HL-60 (cell line): ENCODE data around the gene FOXA2.
"Not testable (repeated sequence)": the region's sequence is repeated elsewhere in the genome, so short reads cannot be mapped to it uniquely, and the experiment has no call there.

Source experiments
- DNase-seq, 2 experiments: peaks; one replicate each; pipeline ENCODE4 v3.0.0-alpha.2; 2010 to 2020; ENCODE audit warnings: low read depth in 1 of 2, low spot score in 1 of 2
- H3K27ac ChIP-seq: fragments of 250-450 bp; sonication (Bioruptor Pico); replicated peaks from 2 replicates; pipeline ENCODE4 v1.5.1; 2020; ENCODE audit warnings: mild to moderate bottlenecking, moderate library complexity
- H3K27me3 ChIP-seq: fragments of 250-450 bp; sonication (Bioruptor Pico); 2 replicates; pipeline ENCODE4 v1.5.1; 2021; ENCODE audit warnings: mild to moderate bottlenecking, moderate library complexity; ENCODE audit not compliant: insufficient read depth, poor library complexity, severe bottlenecking
- H3K4me3 ChIP-seq: replicated peaks from 2 replicates; pipeline ENCODE4 v1.5.1; 2011; ENCODE audit warnings: mild to moderate bottlenecking, control low read depth, low read length; ENCODE audit not compliant: insufficient read depth
- CTCF ChIP-seq: IDR thresholded peaks from one replicate; pipeline ENCODE4 v1.5.1; 2011; ENCODE audit warnings: low read length, control low read depth, inconsistent platforms; ENCODE audit not compliant: insufficient read depth
- GABPA ChIP-seq: IDR thresholded peaks from 2 replicates; pipeline ENCODE4 v1.6.1; 2012; ENCODE audit warnings: low read depth
- POLR2AphosphoS5 ChIP-seq: IDR thresholded peaks from 2 replicates; pipeline ENCODE4 v1.6.1; 2012; ENCODE audit warnings: low read depth
- SPI1 ChIP-seq: IDR thresholded peaks from 2 replicates; pipeline ENCODE4 v1.6.1; 2012; ENCODE audit warnings: low read depth, mild to moderate bottlenecking, borderline replicate concordance
- TF ChIP-seq, protein P1 (sequence below): IDR thresholded peaks from 2 replicates; pipeline ENCODE4 v1.6.1; 2012; ENCODE audit warnings: low read depth; ENCODE audit not compliant: insufficient replicate concordance

FOXA2 gene

GRCh38 chr20:22556565-22557056 lies 27.8 kb downstream of the FOXA2 start:
- DNase-seq, result no peak
- TF ChIP-seq POLR2AphosphoS5 (no peak), GABPA (no peak)
- H3K27ac ChIP-seq, result no peak overlapping the region
- peaks cover 21% of the 10 kb centered on the region for H3K27me3 ChIP-seq
- H3K4me3 ChIP-seq, result no peak overlapping the region

- TF ChIP-seq SPI1 (no peak), CTCF (no peak), POLR2AphosphoS5 (no peak), GABPA (no peak)
- TF ChIP-seq, protein P1, sequence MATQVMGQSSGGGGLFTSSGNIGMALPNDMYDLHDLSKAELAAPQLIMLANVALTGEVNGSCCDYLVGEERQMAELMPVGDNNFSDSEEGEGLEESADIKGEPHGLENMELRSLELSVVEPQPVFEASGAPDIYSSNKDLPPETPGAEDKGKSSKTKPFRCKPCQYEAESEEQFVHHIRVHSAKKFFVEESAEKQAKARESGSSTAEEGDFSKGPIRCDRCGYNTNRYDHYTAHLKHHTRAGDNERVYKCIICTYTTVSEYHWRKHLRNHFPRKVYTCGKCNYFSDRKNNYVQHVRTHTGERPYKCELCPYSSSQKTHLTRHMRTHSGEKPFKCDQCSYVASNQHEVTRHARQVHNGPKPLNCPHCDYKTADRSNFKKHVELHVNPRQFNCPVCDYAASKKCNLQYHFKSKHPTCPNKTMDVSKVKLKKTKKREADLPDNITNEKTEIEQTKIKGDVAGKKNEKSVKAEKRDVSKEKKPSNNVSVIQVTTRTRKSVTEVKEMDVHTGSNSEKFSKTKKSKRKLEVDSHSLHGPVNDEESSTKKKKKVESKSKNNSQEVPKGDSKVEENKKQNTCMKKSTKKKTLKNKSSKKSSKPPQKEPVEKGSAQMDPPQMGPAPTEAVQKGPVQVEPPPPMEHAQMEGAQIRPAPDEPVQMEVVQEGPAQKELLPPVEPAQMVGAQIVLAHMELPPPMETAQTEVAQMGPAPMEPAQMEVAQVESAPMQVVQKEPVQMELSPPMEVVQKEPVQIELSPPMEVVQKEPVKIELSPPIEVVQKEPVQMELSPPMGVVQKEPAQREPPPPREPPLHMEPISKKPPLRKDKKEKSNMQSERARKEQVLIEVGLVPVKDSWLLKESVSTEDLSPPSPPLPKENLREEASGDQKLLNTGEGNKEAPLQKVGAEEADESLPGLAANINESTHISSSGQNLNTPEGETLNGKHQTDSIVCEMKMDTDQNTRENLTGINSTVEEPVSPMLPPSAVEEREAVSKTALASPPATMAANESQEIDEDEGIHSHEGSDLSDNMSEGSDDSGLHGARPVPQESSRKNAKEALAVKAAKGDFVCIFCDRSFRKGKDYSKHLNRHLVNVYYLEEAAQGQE, result no peak
- Histone ChIP-seq H3K27me3 (peaks cover 17% of the 10 kb centered on the region), H3K27ac (no peak overlapping the region), H3K4me3 (no peak overlapping the region)
- DNase-seq, result no peak
These were observed 28.4 kb downstream of the FOXA2 start for GRCh38 chr20:22555791-22556564.

DNA sequence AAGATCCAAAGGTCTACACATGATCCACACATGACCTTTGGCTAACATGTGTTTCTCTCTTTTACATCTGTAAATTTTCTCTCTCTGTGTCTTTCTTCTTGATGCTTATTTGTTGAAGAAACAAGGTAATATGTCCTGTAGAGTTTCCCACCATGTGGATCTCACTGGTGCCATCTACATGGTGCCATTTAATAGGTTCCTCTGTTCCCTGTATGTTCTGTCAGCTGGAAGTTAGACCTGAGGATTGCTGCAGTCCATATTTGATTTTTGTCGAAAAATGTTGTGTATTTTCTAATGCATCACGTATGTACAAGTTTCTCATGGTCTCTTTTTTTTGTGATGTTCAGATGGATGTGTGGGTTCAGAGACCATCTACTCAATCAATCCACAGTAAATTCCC lies 30.0 kb downstream of the FOXA2 start:
- H3K27me3 ChIP-seq, result peaks cover 9% of the 10 kb centered on the region

DNA sequence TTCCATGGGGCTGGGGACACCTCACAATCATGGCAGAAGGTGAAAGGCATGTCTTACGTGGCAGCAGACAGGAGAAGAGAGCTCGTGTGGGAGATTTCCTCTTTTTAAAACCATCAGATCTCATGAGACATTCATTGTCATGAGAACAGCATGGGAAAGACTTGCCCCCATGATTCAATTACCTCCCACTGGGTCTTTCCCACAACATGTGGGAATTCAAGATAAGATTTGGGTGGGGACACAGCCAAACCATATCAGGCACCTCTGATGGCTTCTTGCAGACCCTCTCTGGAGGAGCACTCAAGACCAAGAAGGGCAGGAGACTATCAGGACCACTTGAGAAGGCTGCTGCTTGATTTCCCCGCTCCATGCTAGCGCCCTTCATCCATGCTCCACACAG lies 33.9 kb downstream of the FOXA2 start:
- H3K27me3 ChIP-seq, H3K27ac ChIP-seq, H3K4me3 ChIP-seq, DNase-seq: not testable (repeated sequence)

More for the DNA sequence above, 30.0 kb downstream of the FOXA2 start:
- DNase-seq, result no peak
- TF ChIP-seq CTCF, result no peak
- no peak for TF ChIP-seq SPI1
- TF ChIP-seq POLR2AphosphoS5, result no peak
- TF ChIP-seq, protein P1, result no peak
- no peak for TF ChIP-seq GABPA
- no peak overlapping the region for H3K4me3 ChIP-seq
- H3K27ac ChIP-seq, result no peak overlapping the region

DNA sequence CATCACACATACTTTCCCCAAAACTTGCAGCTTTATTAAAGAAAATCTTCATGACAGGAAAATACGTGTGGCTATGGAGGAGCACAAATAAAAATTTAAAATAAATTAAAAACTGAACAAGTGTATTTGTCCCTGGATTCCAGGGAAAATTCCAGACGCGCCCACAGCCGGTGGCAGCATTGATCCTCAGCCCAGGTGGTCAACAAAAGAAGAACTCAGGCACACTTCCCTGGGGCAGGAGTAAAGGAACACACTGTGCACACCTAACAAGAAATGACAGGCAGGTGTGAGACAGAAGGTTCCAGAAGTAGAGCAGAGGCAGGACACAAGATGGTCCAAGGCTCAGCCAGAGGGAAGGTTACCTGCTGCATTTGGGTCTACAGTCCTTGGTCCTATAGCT lies 36.3 kb downstream of the FOXA2 start:
- no peak for DNase-seq
- no peak overlapping the region for H3K4me3 ChIP-seq
- TF ChIP-seq POLR2AphosphoS5, result no peak
- TF ChIP-seq SPI1, result no peak
- TF ChIP-seq GABPA, result no peak
- TF ChIP-seq, protein P1, result no peak
- no peak for TF ChIP-seq CTCF
- H3K27ac ChIP-seq, result no peak overlapping the region
- no peaks in the 10 kb centered on the region for H3K27me3 ChIP-seq
